Caco-2 (cell line): ENCODE results near the gene EIF3D. TPM values are rescaled to one million over a fixed set of nuclear protein-coding genes. Genes with fewer than 3 reads are reported as not detected.

Source experiments
- BruUV-seq: library from RNA; stranded (reverse); fragments of 400-500 nt; replicated peaks from 2 replicates; lab custom pipeline; 2021; lab: Mats Ljungman, UMichigan
- CTCF ChIA-PET: fragments of 300-600 bp; sonication (Branson Sonifier 250); formaldehyde crosslinking; loops from one replicate; lab custom pipeline; 2022; ENCODE audit warnings: antibody characterized with exemption; lab: Charles Lee
- POLR2A ChIA-PET: fragments of 300-600 bp; sonication (Branson Sonifier 250); formaldehyde crosslinking; loops from one replicate; lab custom pipeline; 2022; ENCODE audit warnings: antibody characterized with exemption; lab: Charles Lee
- DNase-seq, 2 experiments: peaks; one replicate each; pipeline versions ENCODE4 v3.0.0 to v3.0.0-alpha.2; 2020 to 2022
- H3K27me3 ChIP-seq: replicated peaks from 2 replicates; pipeline ENCODE4 v1.6.0; 2011; ENCODE audit warnings: low read length; ENCODE audit not compliant: control insufficient read depth, insufficient read depth
- H3K36me3 ChIP-seq: 2 replicates; pipeline ENCODE4 v1.5.1; 2011; ENCODE audit warnings: low read length; ENCODE audit not compliant: control insufficient read depth, insufficient read depth
- H3K4me1 ChIP-seq: fragments of 250-450 bp; sonication (Bioruptor Pico); 2 replicates; pipeline ENCODE4 v1.5.1; 2020; ENCODE audit warnings: mild to moderate bottlenecking
- H3K4me3 ChIP-seq: 2 replicates; pipeline ENCODE4 v1.5.1; 2011; ENCODE audit warnings: low read depth, mild to moderate bottlenecking, control low read depth, low read length
- H3K9me3 ChIP-seq: fragments of 250-450 bp; sonication (Bioruptor Pico); 2 replicates; pipeline ENCODE4 v1.5.1; 2020; ENCODE audit warnings: mild to moderate bottlenecking, moderate library complexity
- H3K27ac Mint-ChIP-seq: one replicate; pipeline ENCODE4 v1.8.0; 2022; ENCODE audit warnings: mixed read lengths; ENCODE audit not compliant: unreplicated experiment
- H3K27me3 Mint-ChIP-seq: one replicate; pipeline ENCODE4 v1.8.0; 2022; ENCODE audit warnings: mixed read lengths; ENCODE audit not compliant: insufficient read depth, unreplicated experiment
- H3K36me3 Mint-ChIP-seq: one replicate; pipeline ENCODE4 v1.8.0; 2022; ENCODE audit warnings: mild to moderate bottlenecking, mixed read lengths; ENCODE audit not compliant: insufficient read depth, unreplicated experiment
- H3K4me1 Mint-ChIP-seq: one replicate; pipeline ENCODE4 v1.8.0; 2022; ENCODE audit warnings: low read depth, mixed read lengths; ENCODE audit not compliant: unreplicated experiment
- H3K4me3 Mint-ChIP-seq: one replicate; pipeline ENCODE4 v1.8.0; 2022; ENCODE audit warnings: mild to moderate bottlenecking, moderate library complexity, mixed read lengths; ENCODE audit not compliant: unreplicated experiment
- H3K9me3 Mint-ChIP-seq: one replicate; pipeline ENCODE4 v1.8.0; 2022; ENCODE audit warnings: mixed read lengths; ENCODE audit not compliant: unreplicated experiment
- CTCF ChIP-seq, 2 experiments: fragments of 200-600 bp in 1 of 2; IDR thresholded peaks; 1 replicate in 1 of 2; 2 replicates in 1 of 2; pipeline versions ENCODE4 v1.5.1 to v1.8.0; 2011 to 2022; ENCODE audit warnings: antibody characterized with exemption in 1 of 2, control low read depth in 1 of 2, inconsistent platforms in 1 of 2, low read depth in 1 of 2, low read length in 1 of 2, mild to moderate bottlenecking in 1 of 2, moderate library complexity in 1 of 2; ENCODE audit not compliant: insufficient read depth in 1 of 2, severe bottlenecking in 1 of 2, unreplicated experiment in 1 of 2
- intact Hi-C: fragments of 100-400 bp; cut with micrococcal nuclease; formaldehyde crosslinking; loops from one replicate; pipeline ENCODE4 v1.10.0; 2022; ENCODE audit not compliant: unreplicated experiment
- total RNA-seq: library from RNA; stranded (reverse); gene quantifications from 2 replicates; pipeline ENCODE4 v1.2.3, GENCODE V29; 2022

EIF3D gene
- total RNA-seq, 1 experiment from 2014 or later, result 250 TPM

- no peak for TF ChIP-seq CTCF (IDR thresholded peaks at IDR 0.05; ENCODE audit: insufficient read depth in 1 of 2, low read depth in 1 of 2, low read length in 1 of 2, severe bottlenecking in 1 of 2, unreplicated experiment in 1 of 2)
- Histone ChIP-seq H3K27me3 (no peaks in the 10 kb centered on the region), H3K36me3 (peaks cover 8% of the 10 kb centered on the region), H3K4me1 (no peaks in the 10 kb centered on the region), H3K4me3 (no peak overlapping the region), H3K9me3 (no peaks in the 10 kb centered on the region)
- intact Hi-C loops, result no loop called here
- Mint-ChIP-seq H3K36me3 (peaks cover 89% of the 10 kb centered on the region), H3K4me3 (no peak overlapping the region), H3K4me1 (no peaks in the 10 kb centered on the region), H3K27ac (no peak overlapping the region), H3K27me3 (no peaks in the 10 kb centered on the region), H3K9me3 (no peaks in the 10 kb centered on the region)
- no TSS peak for BruUV-seq
- ChIA-PET CTCF (no interaction called here), POLR2A (no interaction called here)
- peak in 1 of 2 experiments; percentile 24 for DNase-seq
These were observed 30.9 kb downstream of the EIF3D start for GRCh38 chr22:36497910-36498665.

GRCh38 chr22:36493690-36494110, 35.3 kb downstream of the EIF3D start:
- ChIA-PET POLR2A (interaction anchor here (0.8 kb wide), 1 partner anchor 12 kb away, joined by 6 read pairs; the partner anchor contains the start of gene TXN2), CTCF (interaction anchor here (0.6 to 1.0 kb wide), 2 partner anchors 12 to 14 kb away, joined by 3 to 5 read pairs; partner anchors contain the start of gene TXN2)
- Mint-ChIP-seq H3K4me1 (no peaks in the 10 kb centered on the region), H3K36me3 (peaks cover 99% of the 10 kb centered on the region), H3K9me3 (no peaks in the 10 kb centered on the region), H3K27ac (no peak overlapping the region), H3K4me3 (no peak overlapping the region), H3K27me3 (no peaks in the 10 kb centered on the region)
- Histone ChIP-seq H3K36me3 (peaks cover 14% of the 10 kb centered on the region), H3K27me3 (no peaks in the 10 kb centered on the region), H3K4me3 (no peak overlapping the region), H3K9me3 (no peaks in the 10 kb centered on the region), H3K4me1 (no peaks in the 10 kb centered on the region)
- intact Hi-C loops, result no loop called here
- DNase-seq, result no peak
- no peak for TF ChIP-seq CTCF (IDR thresholded peaks at IDR 0.05; ENCODE audit: insufficient read depth in 1 of 2, low read depth in 1 of 2, low read length in 1 of 2, severe bottlenecking in 1 of 2, unreplicated experiment in 1 of 2)
- BruUV-seq, result no TSS peak

GRCh38 chr22:36492109-36492508, 36.9 kb downstream of the EIF3D start:
- intact Hi-C loops, result no loop called here
- TF ChIP-seq CTCF (IDR thresholded peaks at IDR 0.05; ENCODE audit: insufficient read depth in 1 of 2, low read depth in 1 of 2, low read length in 1 of 2, severe bottlenecking in 1 of 2, unreplicated experiment in 1 of 2), result no peak
- Mint-ChIP-seq H3K36me3 (peaks cover 97% of the 10 kb centered on the region), H3K4me3 (no peak overlapping the region), H3K27ac (no peak overlapping the region), H3K9me3 (peaks cover 6% of the 10 kb centered on the region), H3K4me1 (no peaks in the 10 kb centered on the region), H3K27me3 (no peaks in the 10 kb centered on the region)
- Histone ChIP-seq H3K4me1 (no peaks in the 10 kb centered on the region), H3K9me3 (no peaks in the 10 kb centered on the region; the same call in 1 of the 2 replicates), H3K4me3 (no peak overlapping the region), H3K36me3 (peaks cover 14% of the 10 kb centered on the region), H3K27me3 (no peaks in the 10 kb centered on the region)
- ChIA-PET CTCF (interaction anchor here (0.5 kb wide), 1 partner anchor 12 kb away, joined by 3 read pairs; no protein-coding TSS in a partner anchor), POLR2A (no interaction called here)
- no TSS peak for BruUV-seq
- no peak for DNase-seq
